COLO829 (cell line): ENCODE measurements around the gene STON2.
"Not testable (repeated sequence)": the region's sequence is repeated elsewhere in the genome, so short reads cannot be mapped to it uniquely, and the experiment has no call there.

Source experiments
- DNase-seq: peaks from one replicate; pipeline ENCODE4 v3.0.0; 2012; ENCODE audit warnings: low spot score

STON2 gene

GRCh38 chr14:81400202-81400678 is at the start of gene STON2:
TSS of gene STON2 (minus strand) at chr14:81400324. CDS start at chr14:81398382, 1,942 bp downstream.
- peak; percentile 35 for DNase-seq

GRCh38 chr14:81449576-81449975 is 49.5 kb upstream of the STON2 start:
- no peak for DNase-seq

GRCh38 chr14:81449114-81449513 is 49.0 kb upstream of the STON2 start:
- no peak for DNase-seq

GRCh38 chr14:81447021-81447764 is 47.1 kb upstream of the STON2 start:
- DNase-seq = no peak

GRCh38 chr14:81446279-81447007 is 46.3 kb upstream of the STON2 start:
- no peak for DNase-seq

GRCh38 chr14:81441626-81442134 is 41.6 kb upstream of the STON2 start:
- peak; percentile 74 for DNase-seq

- no peak for DNase-seq
These were observed 39.9 kb upstream of the STON2 start for GRCh38 chr14:81440041-81440440.

- DNase-seq = no peak
These were observed 37.1 kb upstream of the STON2 start for GRCh38 chr14:81437244-81437643.

- peak; percentile 53 for DNase-seq
These were observed 36.4 kb upstream of the STON2 start for GRCh38 chr14:81436296-81437138.

- DNase-seq = no peak
These were observed 35.5 kb upstream of the STON2 start for GRCh38 chr14:81435391-81436295.

GRCh38 chr14:81435048-81435390 is 34.9 kb upstream of the STON2 start:
- no peak for DNase-seq

GRCh38 chr14:81434230-81434629 is 34.1 kb upstream of the STON2 start:
- DNase-seq = no peak

GRCh38 chr14:81433378-81433777 is 33.3 kb upstream of the STON2 start:
- DNase-seq = no peak

- no peak for DNase-seq
These were observed 32.1 kb upstream of the STON2 start for GRCh38 chr14:81432219-81432661.

- DNase-seq = no peak
These were observed 30.1 kb upstream of the STON2 start for GRCh38 chr14:81430235-81430634.

GRCh38 chr14:81429749-81430148 is 29.6 kb upstream of the STON2 start:
- not testable (repeated sequence) for DNase-seq

GRCh38 chr14:81429028-81429427 is 28.9 kb upstream of the STON2 start:
- no peak for DNase-seq

- DNase-seq = no peak
These were observed 27.4 kb upstream of the STON2 start for GRCh38 chr14:81427348-81428058.

- DNase-seq = no peak
These were observed 23.4 kb upstream of the STON2 start for GRCh38 chr14:81423504-81423903.

- DNase-seq = no peak
These were observed 18.1 kb upstream of the STON2 start for GRCh38 chr14:81418057-81418790.
